ENCODE data around the gene KDM5B. TPM values are rescaled to one million over a fixed set of nuclear protein-coding genes. Genes with fewer than 3 reads are reported as not detected.

Gene KDM5B
- total RNA-seq, 2 experiments from 2014 or later: not detected

DNA sequence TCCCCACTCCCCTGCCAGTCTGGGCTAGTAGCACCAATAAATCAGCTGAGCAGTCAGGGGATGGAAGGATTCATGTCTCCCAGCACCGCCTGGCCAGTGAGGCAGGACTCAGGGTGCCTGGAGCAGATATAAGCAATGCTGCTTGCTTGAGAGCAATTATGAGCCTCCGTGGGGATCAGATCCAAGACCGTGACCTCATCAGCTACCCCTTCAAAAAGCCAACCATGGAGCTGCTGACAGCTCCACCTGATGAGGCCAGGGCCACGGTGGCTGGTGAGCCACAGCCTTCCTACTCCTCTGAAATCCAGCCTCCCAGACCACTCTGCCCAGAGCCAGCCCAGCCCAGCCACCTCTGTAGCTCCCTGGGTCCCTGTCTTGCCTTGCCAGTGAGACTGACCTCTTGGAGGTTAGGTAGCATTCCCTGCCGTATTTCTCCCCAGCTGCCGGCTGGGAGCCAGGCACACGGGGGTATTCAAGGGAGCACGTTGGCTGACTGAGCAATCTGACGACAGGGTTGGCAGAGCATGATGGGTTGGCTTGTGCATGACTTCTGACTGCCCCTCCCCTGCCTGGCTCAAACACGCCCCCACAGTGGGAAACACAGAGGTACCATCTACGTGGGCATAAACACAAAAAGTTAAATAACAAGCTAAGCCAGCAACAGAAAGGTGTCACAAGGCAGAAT lies 126.3 kb downstream of the KDM5B start:
- no peak overlapping the region for H3K4me2 ChIP-seq (ENCODE audit: low read length)
- TF ChIP-seq EZH2phosphoT487 (IDR thresholded peaks at IDR 0.05; ENCODE audit: borderline replicate concordance, low read depth, low read length): no peak
- TF ChIP-seq, protein P1, sequence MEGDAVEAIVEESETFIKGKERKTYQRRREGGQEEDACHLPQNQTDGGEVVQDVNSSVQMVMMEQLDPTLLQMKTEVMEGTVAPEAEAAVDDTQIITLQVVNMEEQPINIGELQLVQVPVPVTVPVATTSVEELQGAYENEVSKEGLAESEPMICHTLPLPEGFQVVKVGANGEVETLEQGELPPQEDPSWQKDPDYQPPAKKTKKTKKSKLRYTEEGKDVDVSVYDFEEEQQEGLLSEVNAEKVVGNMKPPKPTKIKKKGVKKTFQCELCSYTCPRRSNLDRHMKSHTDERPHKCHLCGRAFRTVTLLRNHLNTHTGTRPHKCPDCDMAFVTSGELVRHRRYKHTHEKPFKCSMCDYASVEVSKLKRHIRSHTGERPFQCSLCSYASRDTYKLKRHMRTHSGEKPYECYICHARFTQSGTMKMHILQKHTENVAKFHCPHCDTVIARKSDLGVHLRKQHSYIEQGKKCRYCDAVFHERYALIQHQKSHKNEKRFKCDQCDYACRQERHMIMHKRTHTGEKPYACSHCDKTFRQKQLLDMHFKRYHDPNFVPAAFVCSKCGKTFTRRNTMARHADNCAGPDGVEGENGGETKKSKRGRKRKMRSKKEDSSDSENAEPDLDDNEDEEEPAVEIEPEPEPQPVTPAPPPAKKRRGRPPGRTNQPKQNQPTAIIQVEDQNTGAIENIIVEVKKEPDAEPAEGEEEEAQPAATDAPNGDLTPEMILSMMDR (conservative IDR thresholded peaks at IDR 0.05; ENCODE audit: low read length): no peak
- intact Hi-C loops (cut with micrococcal nuclease; ENCODE audit: unreplicated experiment): no loop called here
- no peak for DNase-seq (ENCODE audit: low spot score)
- H3K36me3 ChIP-seq (ENCODE audit: insufficient read depth, low read length): no peaks in the 10 kb centered on the region
- no peak overlapping the region for H2AFZ ChIP-seq (ENCODE audit: low read length)
- H3K4me1 ChIP-seq (ENCODE audit: insufficient read depth, low read length, poor library complexity, severe bottlenecking): no peaks in the 10 kb centered on the region
- BruUV-seq (replicated peaks): no TSS peak
- no peaks in the 10 kb centered on the region for H3K79me2 ChIP-seq (ENCODE audit: insufficient read depth, low read depth, low read length)
- no peaks in the 10 kb centered on the region for H3K9me3 ChIP-seq (ENCODE audit: low read length)
- H4K20me1 ChIP-seq (ENCODE audit: insufficient read depth, low read length): no peaks in the 10 kb centered on the region
- H3K4me3 ChIP-seq (ENCODE audit: low read depth, low read length, poor library complexity, severe bottlenecking): no peak overlapping the region
- H3K27ac ChIP-seq (ENCODE audit: low read depth, low read length, poor library complexity, severe bottlenecking): no peak overlapping the region
- ChIA-PET CTCF (ENCODE audit: unreplicated experiment) (no interaction called here), POLR2A (interaction anchor here (0.7 kb wide), 1 partner anchor 332 kb away, joined by 3 read pairs; no protein-coding TSS in a partner anchor)
- H3K9me2 ChIP-seq (ENCODE audit: insufficient read depth, low read length): no peaks in the 10 kb centered on the region

DNA sequence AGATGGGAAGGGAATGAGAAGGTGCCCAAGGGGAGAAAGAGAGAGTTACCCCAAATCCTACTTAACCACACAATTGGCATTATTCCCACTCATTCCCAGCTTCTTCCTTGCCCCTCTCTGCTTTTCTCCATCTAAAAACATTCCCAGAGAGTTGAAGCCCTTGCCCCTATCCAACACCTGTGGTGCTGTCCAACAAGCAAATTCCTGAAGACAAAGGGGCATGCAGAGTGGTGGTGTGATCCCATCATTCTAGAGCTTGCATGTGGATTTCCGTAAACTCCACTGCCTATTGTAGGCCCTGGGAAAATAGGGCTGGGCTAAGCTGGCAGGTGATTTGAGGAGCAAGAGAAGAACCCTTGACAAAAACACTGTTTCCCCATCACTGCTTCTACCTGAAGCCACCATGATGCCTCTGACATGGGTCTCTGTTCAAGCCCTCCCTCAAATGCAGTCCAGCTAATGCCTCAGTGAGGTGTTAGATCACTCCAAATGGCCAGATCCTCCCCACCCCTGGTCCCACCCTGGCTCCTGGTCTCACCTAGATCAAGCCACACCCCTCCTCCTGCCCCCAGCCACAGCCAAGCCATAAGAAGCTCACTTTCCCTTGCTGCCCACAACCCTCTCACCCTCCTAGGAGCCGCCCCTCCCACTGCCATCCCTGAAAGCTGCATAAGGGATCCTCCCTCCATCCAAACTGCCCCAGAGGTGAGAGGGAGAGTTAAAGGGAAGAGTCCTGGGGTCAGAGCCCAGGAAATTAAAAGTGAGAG lies 127.5 kb downstream of the KDM5B start:
- Histone ChIP-seq H3K9me3 (ENCODE audit: low read length) (no peaks in the 10 kb centered on the region), H2AFZ (ENCODE audit: low read length) (no peak overlapping the region), H3K4me2 (ENCODE audit: low read length) (no peak overlapping the region), H3K79me2 (ENCODE audit: insufficient read depth, low read depth, low read length) (no peaks in the 10 kb centered on the region), H4K20me1 (ENCODE audit: insufficient read depth, low read length) (no peaks in the 10 kb centered on the region), H3K36me3 (ENCODE audit: insufficient read depth, low read length) (no peaks in the 10 kb centered on the region), H3K27ac (ENCODE audit: low read depth, low read length, poor library complexity, severe bottlenecking) (no peak overlapping the region), H3K4me3 (ENCODE audit: low read depth, low read length, poor library complexity, severe bottlenecking) (no peak overlapping the region), H3K9me2 (ENCODE audit: insufficient read depth, low read length) (no peaks in the 10 kb centered on the region), H3K4me1 (ENCODE audit: insufficient read depth, low read length, poor library complexity, severe bottlenecking) (no peaks in the 10 kb centered on the region)
- no TSS peak for BruUV-seq (replicated peaks)
- POLR2A ChIA-PET: no interaction called here
- CTCF ChIA-PET (ENCODE audit: unreplicated experiment): no interaction called here
- intact Hi-C loops (cut with micrococcal nuclease; ENCODE audit: unreplicated experiment): no loop called here
- no peak for TF ChIP-seq EZH2phosphoT487 (IDR thresholded peaks at IDR 0.05; ENCODE audit: borderline replicate concordance, low read depth, low read length)
- TF ChIP-seq, protein P1 (conservative IDR thresholded peaks at IDR 0.05; ENCODE audit: low read length): no peak
- no peak for DNase-seq (ENCODE audit: low spot score)
